Mesothelial cell of epicardium (in vitro differentiated cells): Measurements from ENCODE around the gene LRRC66. TPM values are rescaled to one million over a fixed set of nuclear protein-coding genes. Genes with fewer than 3 reads are reported as not detected.

ENCODE experiments used
- DNase-seq, 2 experiments: peaks; one replicate each; pipeline ENCODE4 v3.0.0; 2021; ENCODE audit warnings: low spot score in 2 of 2; ENCODE audit not compliant: unreplicated experiment in 2 of 2
- H3K27ac Mint-ChIP-seq: 2 replicates; pipeline ENCODE4 v1.8.0; 2021; ENCODE audit warnings: mixed read lengths
- H3K27me3 Mint-ChIP-seq: 2 replicates; pipeline ENCODE4 v1.8.0; 2021; ENCODE audit warnings: low read depth, mixed read lengths
- H3K36me3 Mint-ChIP-seq: 2 replicates; pipeline ENCODE4 v1.8.0; 2021; ENCODE audit warnings: mixed read lengths
- H3K4me1 Mint-ChIP-seq: 2 replicates; pipeline ENCODE4 v1.8.0; 2021; ENCODE audit warnings: mixed read lengths
- H3K4me3 Mint-ChIP-seq: 2 replicates; pipeline ENCODE4 v1.8.0; 2021; ENCODE audit warnings: mild to moderate bottlenecking, moderate library complexity, mixed read lengths
- H3K9me3 Mint-ChIP-seq: 2 replicates; pipeline ENCODE4 v1.8.0; 2021; ENCODE audit warnings: mixed read lengths
- total RNA-seq: library from RNA; stranded (reverse); gene quantifications from 3 replicates; pipeline ENCODE4 v1.2.1, GENCODE V29; 2021
- TF ChIP-seq, protein P1 (sequence below): fragments of 200-600 bp; sonication (generic); IDR thresholded peaks from one replicate; pipeline ENCODE4 v1.5.0; 2021; ENCODE audit warnings: antibody characterized with exemption; ENCODE audit not compliant: unreplicated experiment

Gene LRRC66
- total RNA-seq, 1 donor from 2014 or later: 0.20 TPM

DNA sequence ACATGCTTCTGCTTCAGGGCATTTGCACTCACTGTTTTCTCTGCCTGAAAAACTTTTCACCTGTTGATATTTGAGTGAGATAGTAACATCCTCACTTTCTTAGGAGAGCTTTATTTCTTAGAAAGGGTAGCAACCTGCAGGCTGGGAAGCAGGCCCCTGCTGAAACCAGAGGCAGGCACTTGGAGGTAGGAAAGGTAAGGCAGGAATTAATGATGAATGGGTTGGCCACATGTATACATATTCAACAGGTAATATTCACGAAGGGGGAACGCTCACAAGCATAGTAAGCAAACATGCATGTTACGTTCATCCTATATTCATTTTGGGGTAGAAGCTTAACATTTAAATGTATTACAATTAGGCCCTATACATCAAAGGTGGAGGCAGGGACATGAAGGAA is 34.1 kb upstream of the LRRC66 start:
- TF ChIP-seq, protein P1, sequence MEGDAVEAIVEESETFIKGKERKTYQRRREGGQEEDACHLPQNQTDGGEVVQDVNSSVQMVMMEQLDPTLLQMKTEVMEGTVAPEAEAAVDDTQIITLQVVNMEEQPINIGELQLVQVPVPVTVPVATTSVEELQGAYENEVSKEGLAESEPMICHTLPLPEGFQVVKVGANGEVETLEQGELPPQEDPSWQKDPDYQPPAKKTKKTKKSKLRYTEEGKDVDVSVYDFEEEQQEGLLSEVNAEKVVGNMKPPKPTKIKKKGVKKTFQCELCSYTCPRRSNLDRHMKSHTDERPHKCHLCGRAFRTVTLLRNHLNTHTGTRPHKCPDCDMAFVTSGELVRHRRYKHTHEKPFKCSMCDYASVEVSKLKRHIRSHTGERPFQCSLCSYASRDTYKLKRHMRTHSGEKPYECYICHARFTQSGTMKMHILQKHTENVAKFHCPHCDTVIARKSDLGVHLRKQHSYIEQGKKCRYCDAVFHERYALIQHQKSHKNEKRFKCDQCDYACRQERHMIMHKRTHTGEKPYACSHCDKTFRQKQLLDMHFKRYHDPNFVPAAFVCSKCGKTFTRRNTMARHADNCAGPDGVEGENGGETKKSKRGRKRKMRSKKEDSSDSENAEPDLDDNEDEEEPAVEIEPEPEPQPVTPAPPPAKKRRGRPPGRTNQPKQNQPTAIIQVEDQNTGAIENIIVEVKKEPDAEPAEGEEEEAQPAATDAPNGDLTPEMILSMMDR: no peak
- H3K27me3 Mint-ChIP-seq: peaks cover 18% of the 10 kb centered on the region
- no peak overlapping the region for H3K4me3 Mint-ChIP-seq
- peaks cover 36% of the 10 kb centered on the region for H3K4me1 Mint-ChIP-seq
- DNase-seq: no peak
- no peak overlapping the region for H3K27ac Mint-ChIP-seq
- H3K9me3 Mint-ChIP-seq: no peaks in the 10 kb centered on the region
- H3K36me3 Mint-ChIP-seq: no peaks in the 10 kb centered on the region

DNA sequence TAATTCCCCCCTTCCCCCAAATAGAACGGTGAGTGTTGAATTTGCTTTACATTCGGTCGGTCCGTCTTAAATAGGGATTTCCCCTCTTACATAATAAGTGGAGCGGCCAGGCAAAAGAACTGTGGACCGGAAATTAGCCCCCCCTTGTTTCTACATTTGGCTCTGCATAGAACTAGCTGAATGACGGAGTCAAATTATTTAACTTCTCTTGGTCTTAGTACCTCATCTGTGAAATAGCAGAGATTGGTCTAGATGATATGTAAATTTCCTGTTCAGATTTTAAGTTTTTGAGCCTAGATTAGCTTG is 32.3 kb upstream of the LRRC66 start:
- peak overlapping the region; percentile 95 for H3K27ac Mint-ChIP-seq
- H3K27me3 Mint-ChIP-seq: peaks cover 24% of the 10 kb centered on the region
- TF ChIP-seq, protein P1: no peak
- H3K4me1 Mint-ChIP-seq: peaks cover 35% of the 10 kb centered on the region
- no peaks in the 10 kb centered on the region for H3K36me3 Mint-ChIP-seq
- DNase-seq: no peak
- peak overlapping the region; percentile 87 for H3K4me3 Mint-ChIP-seq
- no peaks in the 10 kb centered on the region for H3K9me3 Mint-ChIP-seq

DNA sequence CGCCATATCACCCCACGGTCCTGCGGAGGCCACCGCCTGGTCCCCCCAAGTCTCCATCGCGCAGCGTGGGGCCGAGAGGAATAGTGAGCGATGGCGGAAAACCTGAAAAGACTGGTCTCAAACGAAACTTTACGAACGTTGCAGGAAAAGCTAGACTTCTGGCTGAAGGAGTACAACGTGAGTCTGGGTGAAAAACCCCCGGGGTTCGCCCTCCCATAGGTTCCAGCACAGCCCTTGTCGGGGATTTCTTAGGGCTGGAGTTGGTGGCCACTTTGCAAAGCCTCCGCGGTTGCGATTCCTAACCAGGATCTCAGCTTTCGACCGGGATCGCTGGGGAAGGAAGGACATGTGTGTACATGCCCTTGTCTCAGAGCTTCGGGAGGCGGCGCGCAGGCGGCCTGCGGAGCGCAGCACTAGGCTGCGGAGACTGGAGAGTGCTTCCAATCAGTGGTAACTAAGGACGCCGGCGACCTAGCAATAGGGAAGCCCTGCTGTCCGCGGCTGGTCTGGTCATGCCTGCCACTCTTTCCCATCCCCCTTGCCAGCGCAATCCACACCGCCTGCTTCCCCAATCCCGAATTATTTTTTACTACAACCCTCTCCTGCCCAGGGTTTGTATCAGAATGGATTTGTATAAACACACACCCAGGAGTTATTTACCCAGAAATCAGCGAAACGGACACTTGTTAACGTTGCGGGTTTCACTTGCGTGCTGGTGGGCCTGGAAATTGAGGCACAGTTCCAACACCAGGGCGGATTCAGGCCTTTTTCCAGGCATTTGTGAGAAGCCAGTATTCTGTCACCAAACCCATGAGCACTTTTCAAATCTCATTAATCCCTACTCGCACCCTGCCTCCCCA is 31.7 kb upstream of the LRRC66 start:
- peak overlapping the region; percentile 95 for H3K27ac Mint-ChIP-seq
- H3K9me3 Mint-ChIP-seq: no peaks in the 10 kb centered on the region
- peak; percentile 56 to 78 for DNase-seq
- peak overlapping the region; percentile 87 for H3K4me3 Mint-ChIP-seq
- peaks cover 27% of the 10 kb centered on the region for H3K27me3 Mint-ChIP-seq
- H3K36me3 Mint-ChIP-seq: no peaks in the 10 kb centered on the region
- TF ChIP-seq, protein P1: no peak
- peaks cover 32% of the 10 kb centered on the region for H3K4me1 Mint-ChIP-seq

DNA sequence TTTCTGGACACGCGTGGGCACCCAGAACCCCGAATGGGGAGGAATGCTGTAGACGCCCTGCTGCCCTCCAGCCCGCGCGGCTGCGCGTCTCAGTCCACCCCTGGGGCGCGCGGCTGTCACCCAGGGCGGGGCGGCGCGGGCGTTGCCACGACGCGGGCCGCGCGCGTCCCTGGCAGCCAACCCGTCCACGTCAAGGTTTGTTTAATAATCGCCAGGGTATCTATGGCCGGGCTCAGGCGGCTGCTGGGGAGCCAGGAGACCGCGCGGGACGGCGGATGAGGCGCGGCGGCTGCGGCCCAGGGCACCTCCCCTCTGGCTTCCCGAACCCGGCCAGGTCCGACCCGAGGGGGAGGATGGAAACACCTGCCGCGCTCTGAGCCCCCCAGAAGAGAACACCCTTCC is 31.1 kb upstream of the LRRC66 start, which contains the start of gene SPATA18:
SPATA18 (plus strand) TSS at position 92 of the 402 bp plus-strand sequence. CDS start 401 bp downstream, outside the sequence.
- Mint-ChIP-seq H3K9me3 (no peaks in the 10 kb centered on the region), H3K27ac (peak within 1 kb of the TSS; percentile 95), H3K4me3 (peak within 1 kb of the TSS; percentile 87), H3K27me3 (peaks cover 27% of the 10 kb centered on the region), H3K4me1 (peaks cover 30% of the 10 kb centered on the region), H3K36me3 (no peaks in the 10 kb centered on the region)
- TF ChIP-seq, protein P1: no peak
- peak; percentile 24 to 45 for DNase-seq

DNA sequence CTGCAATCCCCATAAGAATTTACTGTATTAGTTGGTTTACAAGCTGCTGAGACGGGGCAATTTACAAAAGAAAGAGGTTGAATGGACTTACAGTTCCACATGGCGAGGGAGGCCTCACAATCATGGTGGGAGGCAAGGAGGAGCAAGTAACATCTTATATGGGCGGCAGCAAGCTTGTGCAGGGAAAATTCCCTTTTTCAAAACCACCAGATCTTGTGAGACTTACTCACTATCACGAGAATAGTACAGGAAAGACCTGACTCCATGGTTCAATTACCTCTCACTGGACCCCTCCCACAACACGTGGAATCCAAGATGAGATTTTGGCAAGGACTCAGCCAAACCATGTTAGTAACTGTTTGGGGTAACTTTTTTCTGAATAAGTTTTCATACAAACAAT is 29.1 kb upstream of the LRRC66 start:
- H3K4me3 Mint-ChIP-seq: no peak overlapping the region
- no peaks in the 10 kb centered on the region for H3K36me3 Mint-ChIP-seq

More for the DNA sequence above, 29.1 kb upstream of the LRRC66 start:
- Mint-ChIP-seq H3K27me3 (peaks cover 26% of the 10 kb centered on the region), H3K4me1 (peaks cover 25% of the 10 kb centered on the region), H3K27ac (no peak overlapping the region), H3K9me3 (no peaks in the 10 kb centered on the region)
- no peak for DNase-seq
- TF ChIP-seq, protein P1: no peak
